ENCODE data around the gene CAST.

Gene CAST

GRCh38 chr5:96745844-96746531 is 83.8 kb downstream of the CAST start:
- TF ChIP-seq GATA2 (IDR thresholded peaks at IDR 0.05; ENCODE audit: low read depth, low read length) = no peak
- no peak for TF ChIP-seq GATA3 (IDR thresholded peaks at IDR 0.05; ENCODE audit: low read depth, low read length)

- TF ChIP-seq GATA3 (IDR thresholded peaks at IDR 0.05; ENCODE audit: low read depth, low read length) (no peak), GATA2 (IDR thresholded peaks at IDR 0.05; ENCODE audit: low read depth, low read length) (no peak)
Observed at GRCh38 chr5:96747720-96748119, 85.5 kb downstream of the CAST start.

GRCh38 chr5:96750110-96750822 is 88.1 kb downstream of the CAST start:
- TF ChIP-seq GATA3 (IDR thresholded peaks at IDR 0.05; ENCODE audit: low read depth, low read length) (no peak), GATA2 (IDR thresholded peaks at IDR 0.05; ENCODE audit: low read depth, low read length) (no peak)

DNA sequence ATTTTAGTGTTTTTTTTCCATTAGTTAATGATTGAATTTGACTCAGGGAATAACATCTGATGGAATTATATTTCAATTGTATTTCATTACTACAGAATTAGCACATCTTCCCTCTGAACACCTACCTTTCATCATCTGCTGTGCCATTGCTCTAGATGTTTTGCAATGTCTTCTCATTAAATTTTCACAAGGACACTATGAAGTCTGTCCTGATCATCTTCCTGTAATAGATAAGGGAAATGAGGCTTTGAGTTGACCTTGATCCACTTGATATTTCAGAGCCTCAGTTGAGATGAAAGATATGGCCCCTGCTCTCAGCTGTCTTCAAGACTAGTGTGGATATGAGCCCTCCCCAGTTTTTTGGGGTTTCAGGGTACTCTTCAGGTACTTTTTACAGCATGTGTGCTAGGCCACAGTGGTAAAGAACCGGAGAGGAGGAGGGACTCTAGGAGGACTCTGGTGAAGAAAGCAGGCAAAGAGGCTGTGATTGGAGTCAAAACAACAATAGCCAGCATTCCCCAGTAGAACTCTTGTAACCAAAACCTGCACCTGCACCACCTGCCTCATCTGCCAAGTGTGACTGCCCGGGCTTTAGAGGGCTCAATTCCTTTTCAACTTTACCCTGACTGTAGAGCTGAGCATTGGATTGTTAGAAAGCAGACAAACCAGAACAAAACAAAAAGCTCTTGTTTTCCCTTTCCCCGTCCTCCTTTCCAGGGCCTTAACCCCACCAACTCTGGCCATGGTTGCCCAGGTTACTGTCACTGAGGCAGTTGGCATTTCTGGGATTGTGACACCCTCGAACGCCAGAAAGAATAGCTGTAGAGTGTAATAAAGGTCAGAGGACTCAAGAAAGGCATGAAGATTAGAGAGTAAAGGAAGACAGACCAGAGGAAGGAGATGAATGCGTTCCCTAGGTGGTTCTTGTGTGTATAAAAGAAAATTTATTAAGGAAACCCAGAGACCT is 89.3 kb downstream of the CAST start:
- TF ChIP-seq GATA3 (IDR thresholded peaks at IDR 0.05; ENCODE audit: low read depth, low read length) (no peak), GATA2 (IDR thresholded peaks at IDR 0.05; ENCODE audit: low read depth, low read length) (no peak)

DNA sequence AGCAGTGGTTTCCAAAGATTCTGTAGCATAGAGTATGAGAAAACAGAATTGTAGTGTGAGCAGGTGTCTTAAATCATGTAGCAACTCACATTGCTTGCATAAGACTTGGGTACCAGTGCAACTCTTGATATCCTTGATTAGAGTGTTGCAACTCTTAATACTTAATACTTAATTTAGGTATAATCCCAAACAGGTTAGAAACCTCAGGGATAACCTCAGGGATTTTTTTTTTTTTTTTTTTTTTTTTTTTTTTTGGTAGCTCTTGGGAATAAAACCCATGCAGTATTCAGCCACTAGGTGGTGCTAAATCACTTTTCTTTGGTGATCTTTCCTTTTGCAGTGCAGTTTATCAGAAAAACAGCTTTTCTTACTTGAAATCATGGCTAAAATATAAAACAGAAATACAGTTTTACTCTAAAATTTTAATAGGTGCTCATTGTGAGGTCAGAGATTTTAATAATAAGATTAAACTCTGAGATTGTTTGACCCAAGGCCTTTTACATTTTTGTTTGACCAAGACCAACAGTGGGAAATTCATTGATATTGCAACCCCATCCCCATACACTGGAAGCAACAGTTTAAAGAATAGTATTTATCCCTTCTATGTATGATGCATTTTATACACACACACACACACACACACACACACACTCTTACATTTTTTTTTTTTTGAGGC is 90.3 kb downstream of the CAST start:
- TF ChIP-seq GATA2 (IDR thresholded peaks at IDR 0.05; ENCODE audit: low read depth, low read length) (no peak), GATA3 (IDR thresholded peaks at IDR 0.05; ENCODE audit: low read depth, low read length) (no peak)

DNA sequence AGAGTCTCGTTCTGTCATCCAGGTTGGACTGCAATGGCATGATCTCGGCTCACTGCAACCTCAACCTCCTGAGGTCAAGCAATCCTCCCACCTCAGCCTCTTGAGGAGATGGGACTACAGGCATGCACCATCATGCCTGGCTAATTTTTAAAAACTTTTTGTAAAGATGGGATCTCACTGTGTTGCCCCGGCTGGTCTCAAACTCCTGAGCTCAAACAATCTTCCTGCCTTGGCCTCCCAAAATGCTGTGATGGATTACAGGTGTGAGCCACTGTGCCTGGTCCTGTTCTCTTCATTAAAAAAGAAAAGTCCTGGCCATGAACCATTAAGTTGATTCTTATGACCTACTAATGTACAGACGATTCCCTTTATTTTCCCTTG is 90.8 kb downstream of the CAST start:
- TF ChIP-seq GATA3 (IDR thresholded peaks at IDR 0.05; ENCODE audit: low read depth, low read length) = no peak
- no peak for TF ChIP-seq GATA2 (IDR thresholded peaks at IDR 0.05; ENCODE audit: low read depth, low read length)

- peak; percentile 43; the same call in 1 of the 2 replicates for TF ChIP-seq GATA2 (IDR thresholded peaks at IDR 0.05; ENCODE audit: low read depth, low read length)
- TF ChIP-seq GATA3 (IDR thresholded peaks at IDR 0.05; ENCODE audit: low read depth, low read length) = peak; percentile 48; the same call in 1 of the 2 replicates
Observed at GRCh38 chr5:96753848-96754247, 91.7 kb downstream of the CAST start.

DNA sequence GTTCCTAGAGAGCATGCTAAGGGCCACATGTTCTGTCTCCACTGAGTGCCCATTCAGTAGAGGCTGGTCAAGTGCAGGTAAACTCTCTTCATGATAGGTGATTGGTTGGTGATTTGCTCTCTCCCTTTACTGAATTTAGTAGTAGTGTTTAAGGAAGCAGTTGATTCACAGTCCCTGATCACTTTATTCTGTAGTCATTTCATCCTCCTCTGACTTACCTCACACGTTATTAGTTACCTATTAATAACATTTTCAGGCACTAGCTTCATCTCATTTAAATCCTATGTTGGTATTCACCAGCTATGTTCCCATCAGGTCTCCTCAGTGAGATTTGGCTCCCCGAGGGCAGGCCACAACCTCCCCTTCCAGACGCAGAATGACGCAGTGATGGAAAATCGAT is 93.7 kb downstream of the CAST start:
- no peak for TF ChIP-seq GATA2 (IDR thresholded peaks at IDR 0.05; ENCODE audit: low read depth, low read length)
- TF ChIP-seq GATA3 (IDR thresholded peaks at IDR 0.05; ENCODE audit: low read depth, low read length) = no peak

GRCh38 chr5:96756985-96757384 is 94.8 kb downstream of the CAST start:
- TF ChIP-seq GATA3 (IDR thresholded peaks at IDR 0.05; ENCODE audit: low read depth, low read length) (no peak), GATA2 (IDR thresholded peaks at IDR 0.05; ENCODE audit: low read depth, low read length) (no peak)

DNA sequence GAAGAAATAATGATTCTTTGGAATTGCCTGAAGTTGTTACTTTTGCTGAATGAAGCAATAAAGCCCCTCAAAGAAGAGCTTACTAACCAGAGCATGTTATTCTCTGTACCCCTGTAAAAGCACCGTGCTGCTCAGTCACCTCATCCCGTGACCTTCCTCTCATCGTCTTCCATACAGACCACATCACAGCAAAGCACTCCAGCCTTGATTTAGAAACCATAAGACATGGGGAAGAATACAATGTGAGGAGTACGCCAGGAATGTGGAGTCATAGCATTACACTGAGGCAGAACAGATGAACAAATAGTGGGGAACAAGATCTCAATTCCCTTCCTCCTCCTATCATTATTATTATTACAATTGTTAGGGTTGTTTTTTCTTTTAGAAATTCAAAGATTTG is 96.4 kb downstream of the CAST start:
- TF ChIP-seq GATA3 (IDR thresholded peaks at IDR 0.05; ENCODE audit: low read depth, low read length) (no peak), GATA2 (IDR thresholded peaks at IDR 0.05; ENCODE audit: low read depth, low read length) (no peak)

- TF ChIP-seq GATA2 (IDR thresholded peaks at IDR 0.05; ENCODE audit: low read depth, low read length) (no peak), GATA3 (IDR thresholded peaks at IDR 0.05; ENCODE audit: low read depth, low read length) (no peak)
Observed at GRCh38 chr5:96761618-96762017, 99.4 kb downstream of the CAST start.

- TF ChIP-seq GATA2 (IDR thresholded peaks at IDR 0.05; ENCODE audit: low read depth, low read length) (peak; percentile 55), GATA3 (IDR thresholded peaks at IDR 0.05; ENCODE audit: low read depth, low read length) (0 out of 2 replicates have a peak, but pooled peaks have one; percentile 2)
Observed at GRCh38 chr5:96763026-96763425, 100.8 kb downstream of the CAST start.

DNA sequence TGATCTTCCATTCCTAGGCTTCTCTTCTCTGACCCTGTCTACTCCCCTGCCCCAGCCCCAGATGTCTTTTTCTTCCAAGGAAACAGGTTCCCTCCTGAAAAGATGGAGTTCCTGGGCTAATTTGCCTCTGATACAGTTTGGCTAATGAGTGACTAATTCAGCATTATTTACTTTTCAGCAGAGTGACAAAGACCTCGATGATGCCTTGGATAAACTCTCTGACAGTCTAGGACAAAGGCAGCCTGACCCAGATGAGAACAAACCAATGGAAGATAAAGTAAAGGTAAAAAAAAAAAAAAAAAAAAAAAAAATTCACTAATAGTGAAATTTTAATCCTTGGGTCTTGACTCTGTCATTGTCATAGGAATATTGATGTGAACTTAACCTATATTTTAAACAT is 102.9 kb downstream of the CAST start:
- TF ChIP-seq GATA2 (IDR thresholded peaks at IDR 0.05; ENCODE audit: low read depth, low read length) (no peak), GATA3 (IDR thresholded peaks at IDR 0.05; ENCODE audit: low read depth, low read length) (no peak)

All from SH-SY5Y (cell line).